ENCODE measurements around the gene GLI3.

DNA sequence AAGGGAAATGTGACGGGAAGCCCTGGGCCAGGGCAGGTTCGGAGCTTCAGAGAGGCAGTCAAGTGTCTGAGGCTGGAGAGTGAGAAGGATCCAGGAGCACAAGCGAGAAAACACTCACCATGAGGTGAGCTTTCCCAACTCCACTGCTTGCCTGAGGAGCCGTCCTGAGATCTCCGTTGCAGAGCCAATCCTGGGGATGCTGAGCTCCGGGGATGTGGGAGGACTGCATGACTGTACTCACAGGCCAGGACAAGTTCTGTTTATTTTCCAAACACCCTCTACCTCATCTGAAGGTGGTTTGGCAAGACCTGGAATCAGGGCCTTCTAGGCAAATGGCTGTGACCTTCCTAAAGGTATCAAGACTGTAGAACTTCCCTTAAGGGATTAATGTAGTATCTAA lies 38.7 kb downstream of the GLI3 start:
- TF ChIP-seq POLR2A (IDR thresholded peaks at IDR 0.05), result no peak
- TF ChIP-seq, protein P1, sequence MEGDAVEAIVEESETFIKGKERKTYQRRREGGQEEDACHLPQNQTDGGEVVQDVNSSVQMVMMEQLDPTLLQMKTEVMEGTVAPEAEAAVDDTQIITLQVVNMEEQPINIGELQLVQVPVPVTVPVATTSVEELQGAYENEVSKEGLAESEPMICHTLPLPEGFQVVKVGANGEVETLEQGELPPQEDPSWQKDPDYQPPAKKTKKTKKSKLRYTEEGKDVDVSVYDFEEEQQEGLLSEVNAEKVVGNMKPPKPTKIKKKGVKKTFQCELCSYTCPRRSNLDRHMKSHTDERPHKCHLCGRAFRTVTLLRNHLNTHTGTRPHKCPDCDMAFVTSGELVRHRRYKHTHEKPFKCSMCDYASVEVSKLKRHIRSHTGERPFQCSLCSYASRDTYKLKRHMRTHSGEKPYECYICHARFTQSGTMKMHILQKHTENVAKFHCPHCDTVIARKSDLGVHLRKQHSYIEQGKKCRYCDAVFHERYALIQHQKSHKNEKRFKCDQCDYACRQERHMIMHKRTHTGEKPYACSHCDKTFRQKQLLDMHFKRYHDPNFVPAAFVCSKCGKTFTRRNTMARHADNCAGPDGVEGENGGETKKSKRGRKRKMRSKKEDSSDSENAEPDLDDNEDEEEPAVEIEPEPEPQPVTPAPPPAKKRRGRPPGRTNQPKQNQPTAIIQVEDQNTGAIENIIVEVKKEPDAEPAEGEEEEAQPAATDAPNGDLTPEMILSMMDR (IDR thresholded peaks at IDR 0.05), result no peak
- TF ChIP-seq EP300 (IDR thresholded peaks at IDR 0.05), result no peak

Data from suprapubic skin (tissue), 3 donors.